ENCODE data around the gene C5orf22. TPM values are rescaled to one million over a fixed set of nuclear protein-coding genes. Genes with fewer than 3 reads are reported as not detected.
"Not testable (repeated sequence)": the region's sequence is repeated elsewhere in the genome, so short reads cannot be mapped to it uniquely, and the experiment has no call there.

The C5orf22 gene
- total and polyA plus RNA-seq, 7 donors: 14.9 to 32.4 (median 23.9) TPM

- H3K27me3 ChIP-seq (ENCODE audit: insufficient read depth in 3 of 3, low read length in 2 of 3): no peaks in the 10 kb centered on the region
- no peaks in the 10 kb centered on the region for H3K9me3 ChIP-seq
- H3K4me3 ChIP-seq: no peak overlapping the region
- H3K27ac ChIP-seq: no peak overlapping the region
- intact Hi-C loops (cut with DNase I): no loop called here
- peaks cover 7 to 86% of the 10 kb centered on the region in 2 donors for H3K36me3 ChIP-seq (ENCODE audit: insufficient read depth in 1 of 2, low read depth in 1 of 2)
- ATAC-seq (no peak), DNase-seq (no peak)
- H3K4me1 ChIP-seq: peaks cover 12% of the 10 kb centered on the region
- TF ChIP-seq, protein P1, sequence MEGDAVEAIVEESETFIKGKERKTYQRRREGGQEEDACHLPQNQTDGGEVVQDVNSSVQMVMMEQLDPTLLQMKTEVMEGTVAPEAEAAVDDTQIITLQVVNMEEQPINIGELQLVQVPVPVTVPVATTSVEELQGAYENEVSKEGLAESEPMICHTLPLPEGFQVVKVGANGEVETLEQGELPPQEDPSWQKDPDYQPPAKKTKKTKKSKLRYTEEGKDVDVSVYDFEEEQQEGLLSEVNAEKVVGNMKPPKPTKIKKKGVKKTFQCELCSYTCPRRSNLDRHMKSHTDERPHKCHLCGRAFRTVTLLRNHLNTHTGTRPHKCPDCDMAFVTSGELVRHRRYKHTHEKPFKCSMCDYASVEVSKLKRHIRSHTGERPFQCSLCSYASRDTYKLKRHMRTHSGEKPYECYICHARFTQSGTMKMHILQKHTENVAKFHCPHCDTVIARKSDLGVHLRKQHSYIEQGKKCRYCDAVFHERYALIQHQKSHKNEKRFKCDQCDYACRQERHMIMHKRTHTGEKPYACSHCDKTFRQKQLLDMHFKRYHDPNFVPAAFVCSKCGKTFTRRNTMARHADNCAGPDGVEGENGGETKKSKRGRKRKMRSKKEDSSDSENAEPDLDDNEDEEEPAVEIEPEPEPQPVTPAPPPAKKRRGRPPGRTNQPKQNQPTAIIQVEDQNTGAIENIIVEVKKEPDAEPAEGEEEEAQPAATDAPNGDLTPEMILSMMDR (IDR thresholded peaks at IDR 0.05): no peak
Measured at GRCh38 chr5:31537349-31537748, 5.2 kb downstream of the C5orf22 start.

GRCh38 chr5:31537851-31538250 lies 5.8 kb downstream of the C5orf22 start:
- DNase-seq (no peak), ATAC-seq (no peak)
- WGBS, 3 donors: 59 to 73% (median 62%) methylated on average over 4 of the region's 4 CpGs
- TF ChIP-seq, protein P1 (IDR thresholded peaks at IDR 0.05): no peak
- H3K27me3 ChIP-seq (ENCODE audit: insufficient read depth in 3 of 3, low read length in 2 of 3): no peaks in the 10 kb centered on the region
- H3K36me3 ChIP-seq (ENCODE audit: insufficient read depth in 1 of 2, low read depth in 1 of 2): peaks cover 7 to 91% of the 10 kb centered on the region in 2 donors
- no peak overlapping the region for H3K27ac ChIP-seq
- peaks cover 11% of the 10 kb centered on the region for H3K4me1 ChIP-seq
- no peaks in the 10 kb centered on the region for H3K9me3 ChIP-seq
- intact Hi-C loops (cut with DNase I): no loop called here
- no peak overlapping the region for H3K4me3 ChIP-seq

DNA sequence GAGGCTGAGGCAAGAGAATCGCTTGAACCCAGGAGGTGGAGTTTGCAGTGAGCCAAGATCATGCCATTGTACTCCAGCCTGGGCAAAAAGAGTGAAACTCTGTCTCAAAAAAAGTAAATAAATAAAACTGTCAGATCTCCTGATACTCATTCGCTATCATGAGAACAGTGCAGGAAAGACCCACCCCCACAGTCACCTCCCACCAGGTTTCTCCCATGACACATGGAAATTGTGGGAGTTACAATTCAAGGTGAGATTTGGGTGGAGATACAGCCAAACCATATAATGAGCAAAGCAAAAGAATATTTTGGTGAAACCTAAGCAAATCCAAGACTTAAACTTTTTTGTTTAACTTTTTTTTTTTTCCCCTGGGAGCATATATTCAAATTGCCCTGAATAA lies 17.0 kb downstream of the C5orf22 start:
- not testable (repeated sequence) for H3K4me3 ChIP-seq; H3K27ac ChIP-seq; H3K27me3 ChIP-seq (ENCODE audit: insufficient read depth in 3 of 3, low read length in 2 of 3); H3K9me3 ChIP-seq; H3K4me1 ChIP-seq; ATAC-seq; DNase-seq
- peaks cover 8 to 95% of the 10 kb centered on the region in 2 donors for H3K36me3 ChIP-seq (ENCODE audit: insufficient read depth in 1 of 2, low read depth in 1 of 2)
- WGBS, 3 donors: 98 to 100% (median 100%) methylated on average over 2 of the region's 2 CpGs
- intact Hi-C loops (cut with DNase I): loop anchor here in 1 of 2 donors (5.0 to 10.0 kb wide), 2 partner anchors 37 to 846 kb away; no protein-coding TSS in a partner anchor

GRCh38 chr5:31551878-31552277 lies 19.8 kb downstream of the C5orf22 start:
- 88 to 97% (median 96%) methylated on average over 3 of the region's 3 CpGs for WGBS, 3 donors
- no peak overlapping the region for H3K27ac ChIP-seq
- H3K9me3 ChIP-seq: no peaks in the 10 kb centered on the region
- no peak for ATAC-seq
- H3K4me1 ChIP-seq: no peaks in the 10 kb centered on the region
- no peaks in the 10 kb centered on the region for H3K27me3 ChIP-seq (ENCODE audit: insufficient read depth in 3 of 3, low read length in 2 of 3)
- no peak for DNase-seq
- TF ChIP-seq, protein P1 (IDR thresholded peaks at IDR 0.05): no peak
- peaks cover 10 to 95% of the 10 kb centered on the region in 2 donors for H3K36me3 ChIP-seq (ENCODE audit: insufficient read depth in 1 of 2, low read depth in 1 of 2)
- no peak overlapping the region for H3K4me3 ChIP-seq
- intact Hi-C loops (cut with DNase I): no loop called here

DNA sequence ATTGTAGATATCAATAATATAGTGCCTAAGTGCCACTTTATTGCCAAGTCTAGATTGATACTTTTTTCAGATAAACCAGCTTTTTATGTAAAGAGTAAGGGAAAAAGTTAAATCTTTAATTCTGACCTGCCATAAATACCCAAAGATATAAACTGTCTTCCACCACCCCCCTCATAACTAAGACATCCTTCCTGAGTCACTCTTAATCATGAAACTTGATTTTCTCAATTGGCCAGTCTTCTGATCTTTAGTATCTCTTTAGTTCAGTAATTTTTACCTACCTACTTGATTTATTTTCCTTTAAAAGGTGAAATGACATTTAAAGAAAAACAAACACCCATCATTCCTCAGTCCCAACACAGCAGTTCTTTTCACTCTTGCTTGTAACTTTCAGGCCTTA lies 21.8 kb downstream of the C5orf22 start:
- intact Hi-C loops (cut with DNase I): no loop called here
- H3K36me3 ChIP-seq (ENCODE audit: insufficient read depth in 1 of 2, low read depth in 1 of 2): peaks cover 8 to 89% of the 10 kb centered on the region in 2 donors
- no peaks in the 10 kb centered on the region for H3K9me3 ChIP-seq
- no peak overlapping the region for H3K27ac ChIP-seq
- DNase-seq (no peak), ATAC-seq (no peak)
- H3K4me3 ChIP-seq: no peak overlapping the region
- no peaks in the 10 kb centered on the region for H3K27me3 ChIP-seq (ENCODE audit: insufficient read depth in 3 of 3, low read length in 2 of 3)
- TF ChIP-seq, protein P1 (IDR thresholded peaks at IDR 0.05): no peak
- no peaks in the 10 kb centered on the region for H3K4me1 ChIP-seq

All from psoas muscle (tissue), 8 donors.